ENCODE results near the gene ADAMTSL1.

The ADAMTSL1 gene

GRCh38 chr9:18700714-18701113, 226.8 kb downstream of the ADAMTSL1 start:
- Histone ChIP-seq H3K36me3 (ENCODE audit: control insufficient read depth in 2 of 2, insufficient read depth in 2 of 2, low read length in 2 of 2) (no peaks in the 10 kb centered on the region), H3K9me3 (ENCODE audit: control insufficient read depth in 2 of 2, low read length in 2 of 2) (no peaks in the 10 kb centered on the region), H3K27me3 (ENCODE audit: control insufficient read depth in 2 of 2, insufficient read depth in 2 of 2, low read length in 2 of 2) (no peaks in the 10 kb centered on the region), H3K4me3 (ENCODE audit: low read length in 2 of 2) (no peak overlapping the region), H3K27ac (ENCODE audit: low read depth in 2 of 2, low read length in 2 of 2) (no peak overlapping the region), H3K4me1 (ENCODE audit: control insufficient read depth in 2 of 2, insufficient read depth in 2 of 2, low read length in 2 of 2) (no peaks in the 10 kb centered on the region), H3K9ac (ENCODE audit: low read depth in 1 of 2, low read length in 2 of 2) (no peak overlapping the region)

- H3K27me3 ChIP-seq (ENCODE audit: control insufficient read depth in 2 of 2, insufficient read depth in 2 of 2, low read length in 2 of 2) = no peaks in the 10 kb centered on the region
- no peak overlapping the region for H3K9ac ChIP-seq (ENCODE audit: low read depth in 1 of 2, low read length in 2 of 2)
- H3K4me3 ChIP-seq (ENCODE audit: low read length in 2 of 2) = no peak overlapping the region
- H3K27ac ChIP-seq (ENCODE audit: low read depth in 2 of 2, low read length in 2 of 2) = no peak overlapping the region
- H3K9me3 ChIP-seq (ENCODE audit: control insufficient read depth in 2 of 2, low read length in 2 of 2) = no peaks in the 10 kb centered on the region
- H3K4me1 ChIP-seq (ENCODE audit: control insufficient read depth in 2 of 2, insufficient read depth in 2 of 2, low read length in 2 of 2) = no peaks in the 10 kb centered on the region
- no peaks in the 10 kb centered on the region for H3K36me3 ChIP-seq (ENCODE audit: control insufficient read depth in 2 of 2, insufficient read depth in 2 of 2, low read length in 2 of 2)
Observed at GRCh38 chr9:18703151-18703900, 229.4 kb downstream of the ADAMTSL1 start.

GRCh38 chr9:18703901-18704379, 230.0 kb downstream of the ADAMTSL1 start:
- Histone ChIP-seq H3K36me3 (ENCODE audit: control insufficient read depth in 2 of 2, insufficient read depth in 2 of 2, low read length in 2 of 2) (no peaks in the 10 kb centered on the region), H3K4me3 (ENCODE audit: low read length in 2 of 2) (no peak overlapping the region), H3K27ac (ENCODE audit: low read depth in 2 of 2, low read length in 2 of 2) (no peak overlapping the region)

DNA sequence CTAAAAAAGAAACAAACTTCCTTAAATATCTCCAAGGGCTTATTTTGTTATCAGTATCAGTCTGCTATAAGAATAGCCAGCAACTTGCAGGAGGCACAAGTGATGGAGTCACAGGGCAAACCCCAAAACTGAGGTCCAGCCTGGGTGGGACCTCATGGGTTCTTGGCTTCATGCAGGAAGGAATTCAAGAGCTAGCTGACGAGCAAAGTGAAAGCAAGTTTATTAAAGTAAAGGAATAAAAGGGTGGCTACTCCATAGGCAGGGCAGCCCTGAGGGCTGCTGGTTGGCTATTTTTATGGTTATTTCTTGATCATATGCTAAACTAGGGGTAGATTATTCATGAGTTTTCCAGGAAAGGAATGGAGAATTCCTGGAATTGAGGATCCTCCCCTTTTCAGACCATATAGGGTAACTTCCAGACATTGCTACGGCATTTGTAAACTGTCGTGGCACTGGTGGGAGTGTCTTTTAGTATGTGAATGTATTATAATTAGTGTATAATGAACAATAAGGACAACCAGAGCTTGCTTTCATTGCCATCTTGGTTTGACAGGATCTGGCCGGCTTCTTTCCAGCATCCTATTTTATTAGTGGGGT, 231.9 kb downstream of the ADAMTSL1 start:
- Histone ChIP-seq H3K27me3 (ENCODE audit: control insufficient read depth in 2 of 2, insufficient read depth in 2 of 2, low read length in 2 of 2) (no peaks in the 10 kb centered on the region), H3K4me1 (ENCODE audit: control insufficient read depth in 2 of 2, insufficient read depth in 2 of 2, low read length in 2 of 2) (no peaks in the 10 kb centered on the region), H3K9ac (ENCODE audit: low read depth in 1 of 2, low read length in 2 of 2) (no peak overlapping the region), H3K4me3 (ENCODE audit: low read length in 2 of 2) (no peak overlapping the region), H3K36me3 (ENCODE audit: control insufficient read depth in 2 of 2, insufficient read depth in 2 of 2, low read length in 2 of 2) (no peaks in the 10 kb centered on the region), H3K9me3 (ENCODE audit: control insufficient read depth in 2 of 2, low read length in 2 of 2) (no peaks in the 10 kb centered on the region), H3K27ac (ENCODE audit: low read depth in 2 of 2, low read length in 2 of 2) (no peak overlapping the region)

More at GRCh38 chr9:18703901-18704379, 230.0 kb downstream of the ADAMTSL1 start:
- no peaks in the 10 kb centered on the region for H3K27me3 ChIP-seq (ENCODE audit: control insufficient read depth in 2 of 2, insufficient read depth in 2 of 2, low read length in 2 of 2)
- H3K4me1 ChIP-seq (ENCODE audit: control insufficient read depth in 2 of 2, insufficient read depth in 2 of 2, low read length in 2 of 2) = no peaks in the 10 kb centered on the region
- H3K9ac ChIP-seq (ENCODE audit: low read depth in 1 of 2, low read length in 2 of 2) = no peak overlapping the region
- H3K9me3 ChIP-seq (ENCODE audit: control insufficient read depth in 2 of 2, low read length in 2 of 2) = no peaks in the 10 kb centered on the region

DNA sequence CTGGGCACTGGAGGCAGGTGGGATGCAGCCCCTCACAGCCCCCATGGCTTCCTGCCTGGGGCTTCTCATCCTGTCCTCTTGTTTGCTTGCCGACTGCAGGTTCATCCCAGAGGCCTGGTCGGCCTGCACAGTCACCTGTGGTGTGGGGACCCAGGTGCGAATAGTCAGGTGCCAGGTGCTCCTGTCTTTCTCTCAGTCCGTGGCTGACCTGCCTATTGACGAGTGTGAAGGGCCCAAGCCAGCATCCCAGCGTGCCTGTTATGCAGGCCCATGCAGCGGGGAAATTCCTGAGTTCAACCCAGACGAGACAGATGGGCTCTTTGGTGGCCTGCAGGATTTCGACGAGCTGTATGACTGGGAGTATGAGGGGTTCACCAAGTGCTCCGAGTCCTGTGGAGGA, 232.7 kb downstream of the ADAMTSL1 start:
- no peak overlapping the region for H3K27ac ChIP-seq (ENCODE audit: low read depth in 2 of 2, low read length in 2 of 2)
- no peak overlapping the region for H3K4me3 ChIP-seq (ENCODE audit: low read length in 2 of 2)

GRCh38 chr9:18707061-18707461, 233.1 kb downstream of the ADAMTSL1 start:
- H3K4me3 ChIP-seq (ENCODE audit: low read length in 2 of 2) = no peak overlapping the region
- no peaks in the 10 kb centered on the region for H3K9me3 ChIP-seq (ENCODE audit: control insufficient read depth in 2 of 2, low read length in 2 of 2)
- H3K27ac ChIP-seq (ENCODE audit: low read depth in 2 of 2, low read length in 2 of 2) = no peak overlapping the region
- no peaks in the 10 kb centered on the region for H3K27me3 ChIP-seq (ENCODE audit: control insufficient read depth in 2 of 2, insufficient read depth in 2 of 2, low read length in 2 of 2)
- H3K4me1 ChIP-seq (ENCODE audit: control insufficient read depth in 2 of 2, insufficient read depth in 2 of 2, low read length in 2 of 2) = no peaks in the 10 kb centered on the region
- no peak overlapping the region for H3K9ac ChIP-seq (ENCODE audit: low read depth in 1 of 2, low read length in 2 of 2)
- no peaks in the 10 kb centered on the region for H3K36me3 ChIP-seq (ENCODE audit: control insufficient read depth in 2 of 2, insufficient read depth in 2 of 2, low read length in 2 of 2)

More for the DNA sequence above, 232.7 kb downstream of the ADAMTSL1 start:
- Histone ChIP-seq H3K9ac (ENCODE audit: low read depth in 1 of 2, low read length in 2 of 2) (no peak overlapping the region), H3K36me3 (ENCODE audit: control insufficient read depth in 2 of 2, insufficient read depth in 2 of 2, low read length in 2 of 2) (no peaks in the 10 kb centered on the region), H3K27me3 (ENCODE audit: control insufficient read depth in 2 of 2, insufficient read depth in 2 of 2, low read length in 2 of 2) (no peaks in the 10 kb centered on the region), H3K4me1 (ENCODE audit: control insufficient read depth in 2 of 2, insufficient read depth in 2 of 2, low read length in 2 of 2) (no peaks in the 10 kb centered on the region), H3K9me3 (ENCODE audit: control insufficient read depth in 2 of 2, low read length in 2 of 2) (no peaks in the 10 kb centered on the region)

DNA sequence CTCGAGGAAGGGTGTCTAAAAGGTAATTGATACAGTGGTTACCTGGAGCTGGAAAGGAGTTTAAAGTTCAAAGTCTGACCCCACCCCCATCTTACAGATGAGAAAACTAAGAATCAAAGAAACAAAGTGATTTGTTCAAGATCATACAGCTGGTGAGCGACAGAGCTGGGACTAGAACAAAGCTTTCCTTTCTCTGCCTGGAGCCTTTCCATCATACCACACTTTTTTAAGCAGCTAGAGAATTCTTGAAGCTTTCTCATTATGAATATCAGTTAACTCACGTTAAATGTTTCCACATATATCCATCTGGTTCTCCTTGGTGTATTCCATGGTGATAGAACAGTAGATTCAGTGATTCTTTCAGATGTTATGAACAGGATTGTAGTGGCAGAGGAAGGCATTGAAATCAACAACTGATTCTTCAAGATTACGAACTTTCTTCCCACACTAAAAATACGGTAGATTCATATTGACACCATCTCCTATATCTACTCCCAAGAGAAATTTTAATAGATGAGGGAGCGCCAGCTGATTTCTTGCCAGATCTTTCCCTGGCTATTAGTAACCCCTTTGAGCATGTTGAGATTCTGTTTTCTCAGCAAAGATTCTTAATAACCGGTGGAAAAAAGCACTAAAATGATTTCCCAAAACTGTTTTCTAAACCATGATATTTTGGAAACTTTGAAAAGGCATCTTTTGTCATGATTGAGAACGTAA, 233.7 kb downstream of the ADAMTSL1 start:
- Histone ChIP-seq H3K4me1 (ENCODE audit: control insufficient read depth in 2 of 2, insufficient read depth in 2 of 2, low read length in 2 of 2) (no peaks in the 10 kb centered on the region), H3K4me3 (ENCODE audit: low read length in 2 of 2) (no peak overlapping the region)

GRCh38 chr9:18708429-18708828, 234.5 kb downstream of the ADAMTSL1 start:
- Histone ChIP-seq H3K4me1 (ENCODE audit: control insufficient read depth in 2 of 2, insufficient read depth in 2 of 2, low read length in 2 of 2) (no peaks in the 10 kb centered on the region), H3K9me3 (ENCODE audit: control insufficient read depth in 2 of 2, low read length in 2 of 2) (no peaks in the 10 kb centered on the region), H3K36me3 (ENCODE audit: control insufficient read depth in 2 of 2, insufficient read depth in 2 of 2, low read length in 2 of 2) (no peaks in the 10 kb centered on the region), H3K27ac (ENCODE audit: low read depth in 2 of 2, low read length in 2 of 2) (no peak overlapping the region), H3K4me3 (ENCODE audit: low read length in 2 of 2) (no peak overlapping the region), H3K9ac (ENCODE audit: low read depth in 1 of 2, low read length in 2 of 2) (no peak overlapping the region), H3K27me3 (ENCODE audit: control insufficient read depth in 2 of 2, insufficient read depth in 2 of 2, low read length in 2 of 2) (no peaks in the 10 kb centered on the region)

More for the DNA sequence above, 233.7 kb downstream of the ADAMTSL1 start:
- Histone ChIP-seq H3K9ac (ENCODE audit: low read depth in 1 of 2, low read length in 2 of 2) (no peak overlapping the region), H3K27me3 (ENCODE audit: control insufficient read depth in 2 of 2, insufficient read depth in 2 of 2, low read length in 2 of 2) (no peaks in the 10 kb centered on the region), H3K27ac (ENCODE audit: low read depth in 2 of 2, low read length in 2 of 2) (no peak overlapping the region), H3K9me3 (ENCODE audit: control insufficient read depth in 2 of 2, low read length in 2 of 2) (no peaks in the 10 kb centered on the region), H3K36me3 (ENCODE audit: control insufficient read depth in 2 of 2, insufficient read depth in 2 of 2, low read length in 2 of 2) (no peaks in the 10 kb centered on the region)

GRCh38 chr9:18710065-18710464, 236.1 kb downstream of the ADAMTSL1 start:
- H3K9ac ChIP-seq (ENCODE audit: low read depth in 1 of 2, low read length in 2 of 2) = no peak overlapping the region
- H3K4me3 ChIP-seq (ENCODE audit: low read length in 2 of 2) = no peak overlapping the region
- H3K27ac ChIP-seq (ENCODE audit: low read depth in 2 of 2, low read length in 2 of 2) = no peak overlapping the region
- no peaks in the 10 kb centered on the region for H3K9me3 ChIP-seq (ENCODE audit: control insufficient read depth in 2 of 2, low read length in 2 of 2)
- H3K36me3 ChIP-seq (ENCODE audit: control insufficient read depth in 2 of 2, insufficient read depth in 2 of 2, low read length in 2 of 2) = no peaks in the 10 kb centered on the region
- no peaks in the 10 kb centered on the region for H3K27me3 ChIP-seq (ENCODE audit: control insufficient read depth in 2 of 2, insufficient read depth in 2 of 2, low read length in 2 of 2)
- H3K4me1 ChIP-seq (ENCODE audit: control insufficient read depth in 2 of 2, insufficient read depth in 2 of 2, low read length in 2 of 2) = no peaks in the 10 kb centered on the region

- no peaks in the 10 kb centered on the region for H3K27me3 ChIP-seq (ENCODE audit: control insufficient read depth in 2 of 2, insufficient read depth in 2 of 2, low read length in 2 of 2)
- H3K4me1 ChIP-seq (ENCODE audit: control insufficient read depth in 2 of 2, insufficient read depth in 2 of 2, low read length in 2 of 2) = no peaks in the 10 kb centered on the region
- no peak overlapping the region for H3K27ac ChIP-seq (ENCODE audit: low read depth in 2 of 2, low read length in 2 of 2)
- H3K36me3 ChIP-seq (ENCODE audit: control insufficient read depth in 2 of 2, insufficient read depth in 2 of 2, low read length in 2 of 2) = no peaks in the 10 kb centered on the region
- H3K9ac ChIP-seq (ENCODE audit: low read depth in 1 of 2, low read length in 2 of 2) = no peak overlapping the region
- no peak overlapping the region for H3K4me3 ChIP-seq (ENCODE audit: low read length in 2 of 2)
- H3K9me3 ChIP-seq (ENCODE audit: control insufficient read depth in 2 of 2, low read length in 2 of 2) = no peaks in the 10 kb centered on the region
Observed at GRCh38 chr9:18717759-18718158, 243.8 kb downstream of the ADAMTSL1 start.
